AG09309 (cell line): Measurements from ENCODE around the gene TMEM63A.

Experiments used
- DNase-seq: peaks from one replicate; pipeline ENCODE4 v3.0.0-alpha.2; 2010; ENCODE audit warnings: low read depth
- H3K4me3 ChIP-seq: 2 replicates; pipeline ENCODE4 v1.5.1; 2011; ENCODE audit warnings: mild to moderate bottlenecking, low read depth, low read length, moderate library complexity; ENCODE audit not compliant: control insufficient read depth
- TF ChIP-seq, protein P1 (sequence below): IDR thresholded peaks from 2 replicates; pipeline ENCODE4 v1.5.1; 2011; ENCODE audit warnings: mild to moderate bottlenecking, low read depth, low read length, inconsistent platforms; ENCODE audit not compliant: insufficient read depth, control insufficient read depth; ENCODE audit errors: missing control alignments

TMEM63A gene

GRCh38 chr1:225875044-225875815, 7.0 kb downstream of the TMEM63A start:
- TF ChIP-seq, protein P1, sequence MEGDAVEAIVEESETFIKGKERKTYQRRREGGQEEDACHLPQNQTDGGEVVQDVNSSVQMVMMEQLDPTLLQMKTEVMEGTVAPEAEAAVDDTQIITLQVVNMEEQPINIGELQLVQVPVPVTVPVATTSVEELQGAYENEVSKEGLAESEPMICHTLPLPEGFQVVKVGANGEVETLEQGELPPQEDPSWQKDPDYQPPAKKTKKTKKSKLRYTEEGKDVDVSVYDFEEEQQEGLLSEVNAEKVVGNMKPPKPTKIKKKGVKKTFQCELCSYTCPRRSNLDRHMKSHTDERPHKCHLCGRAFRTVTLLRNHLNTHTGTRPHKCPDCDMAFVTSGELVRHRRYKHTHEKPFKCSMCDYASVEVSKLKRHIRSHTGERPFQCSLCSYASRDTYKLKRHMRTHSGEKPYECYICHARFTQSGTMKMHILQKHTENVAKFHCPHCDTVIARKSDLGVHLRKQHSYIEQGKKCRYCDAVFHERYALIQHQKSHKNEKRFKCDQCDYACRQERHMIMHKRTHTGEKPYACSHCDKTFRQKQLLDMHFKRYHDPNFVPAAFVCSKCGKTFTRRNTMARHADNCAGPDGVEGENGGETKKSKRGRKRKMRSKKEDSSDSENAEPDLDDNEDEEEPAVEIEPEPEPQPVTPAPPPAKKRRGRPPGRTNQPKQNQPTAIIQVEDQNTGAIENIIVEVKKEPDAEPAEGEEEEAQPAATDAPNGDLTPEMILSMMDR, result no peak

DNA sequence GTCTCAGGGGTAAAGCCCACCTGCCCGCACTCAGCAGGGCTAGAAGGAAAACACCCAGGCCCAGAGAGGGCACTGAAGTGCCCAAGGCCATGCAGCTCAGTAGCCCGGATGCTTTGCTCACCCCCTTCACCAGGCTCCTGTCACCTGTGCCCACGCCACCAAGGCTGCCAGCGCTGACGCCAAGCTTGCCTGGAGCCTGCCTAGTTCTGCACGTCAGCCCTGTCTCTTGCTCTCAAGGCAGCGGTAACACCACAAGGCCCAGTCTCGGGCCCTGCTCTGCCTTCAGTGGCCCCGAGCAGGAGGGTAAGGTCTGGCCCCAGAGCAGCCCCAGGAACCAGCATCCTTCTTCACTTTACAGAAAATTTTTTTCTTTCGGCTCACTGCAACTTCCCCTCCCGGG, 7.7 kb downstream of the TMEM63A start:
- no peak overlapping the region for H3K4me3 ChIP-seq
- no peak for DNase-seq
- TF ChIP-seq, protein P1, result no peak

More at GRCh38 chr1:225875044-225875815, 7.0 kb downstream of the TMEM63A start:
- no peak for DNase-seq
- no peak overlapping the region for H3K4me3 ChIP-seq

DNA sequence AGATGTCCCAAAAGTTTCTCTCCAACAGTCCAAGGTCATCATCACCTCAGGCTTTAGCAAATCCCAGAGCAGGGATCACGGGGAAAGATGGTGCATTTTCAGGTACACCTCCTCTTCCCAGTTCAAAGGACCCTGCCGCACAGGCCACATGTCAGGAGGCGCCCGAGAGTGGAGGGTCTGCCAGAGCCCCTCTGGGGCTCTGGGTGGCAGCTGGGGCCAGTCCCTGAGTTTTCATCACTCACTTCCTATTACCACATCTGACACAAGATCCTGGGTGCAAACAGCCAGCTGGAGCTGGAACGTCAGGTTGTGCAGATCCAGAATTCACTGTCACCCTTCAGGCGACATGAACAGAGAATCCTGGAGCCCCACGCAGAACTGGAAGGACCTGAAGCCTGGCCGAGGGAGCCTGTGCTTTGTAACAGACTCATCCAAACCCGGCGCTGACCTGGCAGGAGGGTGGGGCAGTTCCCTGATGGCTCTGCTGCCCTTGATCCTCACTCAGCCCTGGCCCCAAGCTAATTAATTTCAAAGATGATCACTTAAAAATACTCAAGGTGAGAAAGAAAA, 8.8 kb downstream of the TMEM63A start:
- no peak overlapping the region for H3K4me3 ChIP-seq
- TF ChIP-seq, protein P1, result no peak
- DNase-seq, result no peak

GRCh38 chr1:225872075-225872430, 10.1 kb downstream of the TMEM63A start:
- DNase-seq, result no peak
- H3K4me3 ChIP-seq, result no peak overlapping the region
- TF ChIP-seq, protein P1, result no peak

DNA sequence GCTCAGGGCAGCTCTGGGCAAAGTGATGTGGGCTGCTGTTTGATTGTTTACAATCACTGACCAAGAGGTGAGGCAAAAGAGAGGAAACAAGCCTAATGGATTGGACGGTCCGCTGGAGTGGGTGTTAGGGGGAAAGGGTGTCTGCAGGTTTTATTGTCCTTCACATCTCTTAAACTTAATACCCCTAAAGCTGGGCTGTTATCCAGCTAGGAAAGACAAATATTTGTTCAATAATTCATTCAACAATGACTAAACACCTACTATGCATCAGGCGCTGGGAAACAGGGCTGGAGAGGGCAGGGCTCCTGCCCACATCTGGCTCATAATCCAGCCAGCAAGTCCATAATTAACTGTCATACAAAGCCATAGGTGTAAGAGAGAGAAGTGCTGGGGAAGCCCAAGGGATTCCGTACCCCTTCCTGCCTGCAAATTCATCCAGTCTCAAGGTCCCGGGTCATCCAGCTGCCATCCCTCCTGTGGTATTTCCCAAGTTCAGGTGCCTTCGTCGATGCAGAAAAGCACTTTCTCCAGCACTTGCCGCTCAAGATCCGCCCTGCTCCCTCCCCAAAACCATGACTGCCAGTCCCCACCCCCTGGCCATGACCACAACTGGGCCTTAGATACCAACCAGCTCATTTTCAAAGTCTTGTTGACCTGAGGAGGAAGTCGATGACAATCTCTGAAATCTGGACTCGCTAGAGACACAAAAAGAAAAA, 10.7 kb downstream of the TMEM63A start:
- H3K4me3 ChIP-seq, result no peak overlapping the region
- TF ChIP-seq, protein P1, result no peak
- no peak for DNase-seq

DNA sequence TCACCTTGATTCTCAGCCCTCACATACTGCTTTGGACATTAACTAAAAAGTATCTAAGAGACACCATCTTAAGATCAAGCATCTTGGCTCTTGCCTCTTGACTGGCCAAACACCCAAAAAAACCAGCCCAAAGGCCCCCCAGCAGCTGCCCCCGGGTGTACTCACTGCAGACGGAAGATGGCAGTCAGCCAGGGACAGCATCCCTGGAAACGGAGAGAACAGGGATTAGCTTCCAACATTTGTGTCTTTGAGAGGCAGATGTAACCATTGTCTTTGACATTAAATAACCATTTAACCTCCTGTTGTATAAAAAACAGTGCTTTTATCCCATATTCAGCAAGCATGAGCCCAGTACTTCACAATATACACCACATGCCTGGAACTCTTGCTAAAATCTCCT, 11.3 kb downstream of the TMEM63A start:
- no peak for DNase-seq
- TF ChIP-seq, protein P1, result no peak
- H3K4me3 ChIP-seq, result no peak overlapping the region
